Ovary (tissue), 9 donors: ENCODE data around the gene SYNGR2. TPM values are rescaled to one million over a fixed set of nuclear protein-coding genes. Genes with fewer than 3 reads are reported as not detected.

ENCODE experiments used
- DNase-seq, 5 donors: peaks; one replicate each; pipeline ENCODE4 v3.0.0-alpha.2; 2019 to 2020
- H3K27ac ChIP-seq, 2 donors: fragments of 200-600 bp; one replicate each; pipeline versions ENCODE4 v1.5.1 to v1.8.0; 2019 to 2022
- H3K27me3 ChIP-seq: fragments of 200-600 bp; one replicate; pipeline ENCODE4 v1.8.0; 2022
- H3K36me3 ChIP-seq: fragments of 200-600 bp; sonication (generic); one replicate; pipeline ENCODE4 v1.5.1; 2019
- H3K4me1 ChIP-seq: one replicate; pipeline ENCODE4 v1.8.1; 2013; ENCODE audit warnings: mild to moderate bottlenecking, moderate library complexity; ENCODE audit not compliant: insufficient read depth
- H3K4me3 ChIP-seq: fragments of 200-600 bp; sonication (generic); one replicate; pipeline ENCODE4 v1.5.1; 2017
- H3K9me3 ChIP-seq, 2 donors: fragments of 200-600 bp in 1 of 2; sonication (generic) in 1 of 2; one replicate each; pipeline versions ENCODE4 v1.5.1 to v1.8.1; 2013 to 2019; ENCODE audit warnings: mild to moderate bottlenecking in 1 of 2, moderate library complexity in 1 of 2
- EP300 ChIP-seq: sonication (generic); formaldehyde crosslinking; IDR thresholded peaks from one replicate; pipeline ENCODE4 v1.6.1; 2017; ENCODE audit warnings: antibody characterized with exemption
- POLR2A ChIP-seq: fragments of 450-650 bp; IDR thresholded peaks from one replicate; pipeline ENCODE4 v1.6.1; 2017; ENCODE audit warnings: antibody characterized with exemption, mild to moderate bottlenecking, moderate library complexity
- WGBS, 3 donors: extraction: QIAGEN DNeasy Blood & Tissue Kit in 1 of 3; methylation state at CpG; one replicate each; pipeline versions ENCODE4 v1.1.5 to v1.1.7; 2013 to 2017; 5-methylcytosine and 5-hydroxymethylcytosine counted together
- intact Hi-C, 4 donors: fragments of 100-400 bp; cut with DNase I; formaldehyde crosslinking; loops; one replicate each; pipeline versions ENCODE4 v1.11.0 to v1.15.1; 2022 to 2023
- polyA plus RNA-seq, 2 donors: library from polyadenylated mRNA; stranded (reverse); fragments of 200-250 nt in 1 of 2; fragments of 350-450 nt in 1 of 2; fragmentation: Illumina TruSeq in 1 of 2; extraction: RNeasy Lipid Tissue Mini Kit (QIAGEN cat#74804) in 1 of 2; gene quantifications; one replicate each; pipeline ENCODE4 v1.2.3, GENCODE V29; 2013 to 2014
- total RNA-seq, 7 donors: library from RNA; depleted of rRNA in 2 of 7; stranded (reverse); fragments of >200 nt in 2 of 7; fragmentation: NEBNext Ultra II Directional in 3 of 7; extraction: Animal tissue kit (Norgen Biotek cat#: 25700) in 3 of 7; gene quantifications; one replicate each; pipeline versions ENCODE4 v1.1.0 to v1.2.4, GENCODE V29; 2016 to 2023
- TF ChIP-seq, protein P1 (sequence below), 3 donors: fragments of 450-650 bp in 2 of 3; fragments of 200-600 bp in 1 of 3; IDR thresholded peaks; one replicate each; pipeline versions ENCODE4 v1.5.1 to v1.8.0; 2016 to 2022; ENCODE audit warnings: antibody characterized with exemption in 3 of 3, mild to moderate bottlenecking in 1 of 3
- donor health status: DM: no; HTN: no; CAD: no; lungs with moderate emphysema.
- donor health status: DM: no; HTN: no; CAD: no.
- donor health status: Bipolar disorder and iron deficiency.
- donor health status: DM: yes; HTN: yes; CAD: no.
- donor health status: DM: no; HTN: no; CAD: no.
- donor health status: DM: yes; HTN: yes; CAD: no.

Gene SYNGR2
- total and polyA plus RNA-seq, 9 donors = 11.9 to 88.7 (median 45.8) TPM

GRCh38 chr17:78174346-78174869 is 6.0 kb downstream of the SYNGR2 start:
- H3K36me3 ChIP-seq = no peaks in the 10 kb centered on the region
- 76 to 82% (median 81%) methylated on average over 15 of the region's 15 CpGs for WGBS, 3 donors
- TF ChIP-seq, protein P1, sequence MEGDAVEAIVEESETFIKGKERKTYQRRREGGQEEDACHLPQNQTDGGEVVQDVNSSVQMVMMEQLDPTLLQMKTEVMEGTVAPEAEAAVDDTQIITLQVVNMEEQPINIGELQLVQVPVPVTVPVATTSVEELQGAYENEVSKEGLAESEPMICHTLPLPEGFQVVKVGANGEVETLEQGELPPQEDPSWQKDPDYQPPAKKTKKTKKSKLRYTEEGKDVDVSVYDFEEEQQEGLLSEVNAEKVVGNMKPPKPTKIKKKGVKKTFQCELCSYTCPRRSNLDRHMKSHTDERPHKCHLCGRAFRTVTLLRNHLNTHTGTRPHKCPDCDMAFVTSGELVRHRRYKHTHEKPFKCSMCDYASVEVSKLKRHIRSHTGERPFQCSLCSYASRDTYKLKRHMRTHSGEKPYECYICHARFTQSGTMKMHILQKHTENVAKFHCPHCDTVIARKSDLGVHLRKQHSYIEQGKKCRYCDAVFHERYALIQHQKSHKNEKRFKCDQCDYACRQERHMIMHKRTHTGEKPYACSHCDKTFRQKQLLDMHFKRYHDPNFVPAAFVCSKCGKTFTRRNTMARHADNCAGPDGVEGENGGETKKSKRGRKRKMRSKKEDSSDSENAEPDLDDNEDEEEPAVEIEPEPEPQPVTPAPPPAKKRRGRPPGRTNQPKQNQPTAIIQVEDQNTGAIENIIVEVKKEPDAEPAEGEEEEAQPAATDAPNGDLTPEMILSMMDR (IDR thresholded peaks at IDR 0.05) = peak in 1 of 3 donors; percentile 22
- TF ChIP-seq POLR2A = no peak
- H3K4me3 ChIP-seq = no peak overlapping the region
- no peaks in the 10 kb centered on the region for H3K9me3 ChIP-seq
- peak in 4 of 5 donors; percentile 50 to 60 (median 56) for DNase-seq
- peaks cover 23% of the 10 kb centered on the region for H3K4me1 ChIP-seq
- intact Hi-C loops = no loop called here
- no peaks in the 10 kb centered on the region for H3K27me3 ChIP-seq
- H3K27ac ChIP-seq = peak overlapping the region; percentile 74 to 77

GRCh38 chr17:78174870-78175642 is 6.7 kb downstream of the SYNGR2 start:
- no peak for TF ChIP-seq POLR2A
- Histone ChIP-seq H3K4me1 (peaks cover 24% of the 10 kb centered on the region), H3K27me3 (no peaks in the 10 kb centered on the region), H3K9me3 (no peaks in the 10 kb centered on the region), H3K4me3 (no peak overlapping the region), H3K36me3 (no peaks in the 10 kb centered on the region), H3K27ac (peak overlapping the region; percentile 74 to 77)
- peak in 1 of 5 donors; percentile 41 for DNase-seq
- WGBS, 3 donors = 75 to 87% (median 83%) methylated on average over 28 of the region's 28 CpGs
- intact Hi-C loops = loop anchor here in 2 of 4 donors (5.0 kb wide), 1 partner anchor 63 kb away; no protein-coding TSS in a partner anchor

GRCh38 chr17:78175643-78175981 is 7.2 kb downstream of the SYNGR2 start:
- H3K9me3 ChIP-seq = no peaks in the 10 kb centered on the region
- intact Hi-C loops = loop anchor here in 2 of 4 donors (5.0 kb wide), 1 partner anchor 63 kb away; no protein-coding TSS in a partner anchor
- H3K27ac ChIP-seq = no peak overlapping the region
- WGBS, 3 donors = 62 to 73% (median 71%) methylated on average over 14 of the region's 14 CpGs
- H3K36me3 ChIP-seq = no peaks in the 10 kb centered on the region
- no peak overlapping the region for H3K4me3 ChIP-seq
- H3K27me3 ChIP-seq = no peaks in the 10 kb centered on the region
- no peak for DNase-seq
- TF ChIP-seq EP300 = no peak
- TF ChIP-seq, protein P1 (IDR thresholded peaks at IDR 0.05) = no peak
- no peak for TF ChIP-seq POLR2A
- H3K4me1 ChIP-seq = peaks cover 24% of the 10 kb centered on the region

DNA sequence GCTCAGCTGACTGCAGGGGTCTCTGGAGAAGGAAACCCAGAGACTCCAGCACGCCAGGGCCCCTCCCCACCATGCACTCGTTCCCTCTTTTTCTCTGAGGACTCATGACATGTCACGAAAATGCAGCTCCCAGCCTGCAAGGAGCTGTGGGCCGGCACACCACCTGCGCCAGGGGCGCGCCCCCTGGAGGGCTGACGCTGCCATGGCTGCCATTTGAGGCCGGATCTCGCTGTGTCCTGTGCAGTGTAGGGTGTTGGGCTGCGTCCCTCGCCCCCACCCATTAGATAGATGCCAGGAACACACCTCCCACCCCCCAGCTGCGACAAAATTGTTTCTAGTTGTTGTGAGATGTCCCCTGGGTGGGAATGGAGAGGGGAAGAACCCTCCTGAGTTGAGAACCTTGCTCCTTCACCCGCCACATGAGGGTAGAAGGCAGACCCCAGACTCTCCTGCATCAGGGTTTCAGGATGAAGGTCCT is 8.2 kb downstream of the SYNGR2 start:
- H3K4me3 ChIP-seq = no peak overlapping the region
- no peak overlapping the region for H3K27ac ChIP-seq
- DNase-seq = peak; percentile 58 to 83 (median 75)
- intact Hi-C loops = loop anchor here (1.0 to 5.0 kb wide), 3 partner anchors 64 kb away; no protein-coding TSS in a partner anchor
- WGBS, 3 donors = 26 to 47% (median 46%) methylated on average over 14 of the region's 14 CpGs
- peaks cover 28% of the 10 kb centered on the region for H3K4me1 ChIP-seq
- H3K27me3 ChIP-seq = no peaks in the 10 kb centered on the region
- no peaks in the 10 kb centered on the region for H3K36me3 ChIP-seq
- no peaks in the 10 kb centered on the region for H3K9me3 ChIP-seq
- TF ChIP-seq EP300 = no peak
- TF ChIP-seq POLR2A = no peak
- TF ChIP-seq, protein P1 (IDR thresholded peaks at IDR 0.05) = peak; percentile 67 to 77 (median 68)
